ENCODE data around the gene FUZ.

GRCh38 chr19:49862391-49863253 lies 49.5 kb upstream of the FUZ start:
- TF ChIP-seq CTCF (IDR thresholded peaks at IDR 0.05) (no peak), POLR2A (IDR thresholded peaks at IDR 0.05) (no peak)

Measured in esophagus squamous epithelium (tissue), 4 donors.